ENCODE measurements around the gene CRYGD. TPM values are rescaled to one million over a fixed set of nuclear protein-coding genes. Genes with fewer than 3 reads are reported as not detected.
"Not testable (repeated sequence)": the region's sequence is repeated elsewhere in the genome, so short reads cannot be mapped to it uniquely, and the experiment has no call there.

The CRYGD gene
- not detected for total RNA-seq

- intact Hi-C loops (cut with DNase I); DNase-seq; H3K9me3 ChIP-seq; H3K4me1 ChIP-seq; H3K27ac ChIP-seq; H3K27me3 ChIP-seq; H3K36me3 ChIP-seq; H3K4me3 ChIP-seq (replicated peaks in 1 of 3): not testable (repeated sequence)
- WGBS, 2 donors: 10 to 13% methylated on average over 25 to 36 of the region's 46 CpGs
Observed at GRCh38 chr2:208124013-208124715, at the start of gene CRYGD. CRYGD (minus strand) TSS chr2:208124524; CDS start chr2:208124473, 51 bp downstream.

GRCh38 chr2:208172125-208172524 lies 47.8 kb upstream of the CRYGD start:
- 64 to 82% methylated on average over 4 of the region's 4 CpGs for WGBS, 2 donors
- no peak overlapping the region for H3K27ac ChIP-seq

GRCh38 chr2:208164951-208165755 lies 40.8 kb upstream of the CRYGD start:
- Histone ChIP-seq H3K9me3 (no peaks in the 10 kb centered on the region), H3K27me3 (no peaks in the 10 kb centered on the region), H3K36me3 (no peaks in the 10 kb centered on the region), H3K4me3 (replicated peaks in 1 of 3) (no peak overlapping the region), H3K27ac (no peak overlapping the region), H3K4me1 (no peaks in the 10 kb centered on the region)
- intact Hi-C loops (cut with DNase I): no loop called here
- DNase-seq: no peak
- TF ChIP-seq, protein P1, sequence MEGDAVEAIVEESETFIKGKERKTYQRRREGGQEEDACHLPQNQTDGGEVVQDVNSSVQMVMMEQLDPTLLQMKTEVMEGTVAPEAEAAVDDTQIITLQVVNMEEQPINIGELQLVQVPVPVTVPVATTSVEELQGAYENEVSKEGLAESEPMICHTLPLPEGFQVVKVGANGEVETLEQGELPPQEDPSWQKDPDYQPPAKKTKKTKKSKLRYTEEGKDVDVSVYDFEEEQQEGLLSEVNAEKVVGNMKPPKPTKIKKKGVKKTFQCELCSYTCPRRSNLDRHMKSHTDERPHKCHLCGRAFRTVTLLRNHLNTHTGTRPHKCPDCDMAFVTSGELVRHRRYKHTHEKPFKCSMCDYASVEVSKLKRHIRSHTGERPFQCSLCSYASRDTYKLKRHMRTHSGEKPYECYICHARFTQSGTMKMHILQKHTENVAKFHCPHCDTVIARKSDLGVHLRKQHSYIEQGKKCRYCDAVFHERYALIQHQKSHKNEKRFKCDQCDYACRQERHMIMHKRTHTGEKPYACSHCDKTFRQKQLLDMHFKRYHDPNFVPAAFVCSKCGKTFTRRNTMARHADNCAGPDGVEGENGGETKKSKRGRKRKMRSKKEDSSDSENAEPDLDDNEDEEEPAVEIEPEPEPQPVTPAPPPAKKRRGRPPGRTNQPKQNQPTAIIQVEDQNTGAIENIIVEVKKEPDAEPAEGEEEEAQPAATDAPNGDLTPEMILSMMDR (IDR thresholded peaks at IDR 0.05): no peak
- TF ChIP-seq POLR2A (IDR thresholded peaks at IDR 0.05): no peak
- WGBS, 2 donors: 76 to 90% methylated on average over 2 of the region's 2 CpGs

More at GRCh38 chr2:208172125-208172524, 47.8 kb upstream of the CRYGD start:
- no peaks in the 10 kb centered on the region for H3K36me3 ChIP-seq
- H3K9me3 ChIP-seq: no peaks in the 10 kb centered on the region
- TF ChIP-seq POLR2A (IDR thresholded peaks at IDR 0.05): no peak
- TF ChIP-seq, protein P1 (IDR thresholded peaks at IDR 0.05): no peak
- no peak overlapping the region for H3K4me3 ChIP-seq (replicated peaks in 1 of 3)
- H3K4me1 ChIP-seq: peaks cover 0 to 4% of the 10 kb centered on the region in 2 donors
- no peaks in the 10 kb centered on the region for H3K27me3 ChIP-seq
- no peak for DNase-seq
- intact Hi-C loops (cut with DNase I): no loop called here

GRCh38 chr2:208163489-208163888 lies 39.2 kb upstream of the CRYGD start, which contains the start of gene CRYGA:
CRYGA (minus strand) TSS chr2:208163589; CDS start chr2:208163556, 33 bp downstream.
- no peaks in the 10 kb centered on the region for H3K27me3 ChIP-seq
- H3K36me3 ChIP-seq: no peaks in the 10 kb centered on the region
- 71% methylated on average over 2 of the region's 2 CpGs for WGBS, 2 donors
- H3K9me3 ChIP-seq: no peaks in the 10 kb centered on the region
- no peak within 1 kb of the TSS for H3K4me3 ChIP-seq (replicated peaks in 1 of 3)
- no peak for DNase-seq
- H3K4me1 ChIP-seq: no peaks in the 10 kb centered on the region
- H3K27ac ChIP-seq: no peak within 1 kb of the TSS
- intact Hi-C loops (cut with DNase I): no loop called here
- TF ChIP-seq POLR2A (IDR thresholded peaks at IDR 0.05): no peak
- TF ChIP-seq, protein P1 (IDR thresholded peaks at IDR 0.05): no peak

DNA sequence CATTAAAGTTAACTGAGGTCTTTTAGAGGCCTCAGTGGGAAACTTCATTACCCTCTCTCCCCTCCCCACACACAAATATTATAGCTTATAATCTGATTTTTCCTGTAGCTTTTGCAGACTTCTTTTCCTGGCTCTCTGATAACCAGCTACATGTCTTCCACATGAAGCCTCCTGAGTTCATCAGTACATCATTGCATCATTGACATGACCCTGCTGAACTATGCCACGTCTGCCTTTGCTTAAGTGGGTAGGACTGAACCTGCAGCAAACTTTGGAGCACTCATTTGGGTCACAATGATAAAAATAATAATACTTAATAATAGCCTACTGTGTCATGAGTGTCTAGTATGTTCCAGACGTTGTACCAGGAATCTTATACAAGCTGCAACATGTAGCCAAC lies 32.1 kb upstream of the CRYGD start:
- WGBS, 2 donors: 79 to 82% methylated on average over 2 of the region's 2 CpGs
- no peaks in the 10 kb centered on the region for H3K27me3 ChIP-seq
- H3K4me1 ChIP-seq: no peaks in the 10 kb centered on the region
- TF ChIP-seq, protein P1 (IDR thresholded peaks at IDR 0.05): no peak
- TF ChIP-seq POLR2A (IDR thresholded peaks at IDR 0.05): no peak
- intact Hi-C loops (cut with DNase I): no loop called here
- H3K9me3 ChIP-seq: no peaks in the 10 kb centered on the region
- H3K36me3 ChIP-seq: no peaks in the 10 kb centered on the region
- no peak for DNase-seq
- no peak overlapping the region for H3K4me3 ChIP-seq (replicated peaks in 1 of 3)
- no peak overlapping the region for H3K27ac ChIP-seq

Measured in thyroid gland (tissue), 4 donors.